K562 (cell line): ENCODE results near the gene TRMT10B. TPM values are rescaled to one million over a fixed set of nuclear protein-coding genes. Genes with fewer than 3 reads are reported as not detected.
A peak's percentile ranks its signal among the peaks of the same experiment; 100 is the strongest.

ENCODE experiments used
- ARID1B ChIP-seq: fragments of 450-650 bp; IDR thresholded peaks from 2 replicates; pipeline ENCODE4 v1.6.1; 2016; ENCODE audit warnings: antibody characterized with exemption, mild to moderate bottlenecking, inconsistent platforms
- ATF4 ChIP-seq: fragments of 450-650 bp; formaldehyde crosslinking; IDR thresholded peaks from 2 replicates; pipeline ENCODE4 v1.4.0; 2022; ENCODE audit warnings: mild to moderate bottlenecking, moderate library complexity
- BDP1 ChIP-seq: IDR thresholded peaks from 3 replicates; pipeline ENCODE4 v1.6.1; 2011; ENCODE audit not compliant: insufficient read length, insufficient read depth
- CHD2 ChIP-seq: IDR thresholded peaks from 2 replicates; pipeline ENCODE4 v1.6.1; 2011; ENCODE audit warnings: low read depth, low read length
- DEAF1 ChIP-seq: fragments of 450-650 bp; formaldehyde crosslinking; IDR thresholded peaks from 2 replicates; pipeline ENCODE4 v1.4.0; 2020; ENCODE audit warnings: mild to moderate bottlenecking, moderate library complexity
- DMBX1 ChIP-seq: fragments of 250-450 bp; sonication (Bioruptor Pico); IDR thresholded peaks from 2 replicates; pipeline ENCODE4 v1.8.0; 2022; ENCODE audit warnings: inconsistent platforms, mild to moderate bottlenecking, moderate library complexity, borderline replicate concordance
- ELF2 ChIP-seq: fragments of 250-450 bp; sonication (Bioruptor Pico); IDR thresholded peaks from 2 replicates; pipeline ENCODE4 v1.5.0; 2021; ENCODE audit warnings: mild to moderate bottlenecking
- GABPB2 ChIP-seq: fragments of 250-450 bp; sonication (Bioruptor Pico); conservative IDR thresholded peaks from 2 replicates; pipeline ENCODE4 v1.5.1; 2021; ENCODE audit warnings: mild to moderate bottlenecking
- MBD2 ChIP-seq: sonication (generic); IDR thresholded peaks from 2 replicates; pipeline ENCODE4 v1.6.1; 2016; ENCODE audit warnings: low read depth, borderline replicate concordance
- MEF2A ChIP-seq: IDR thresholded peaks from 2 replicates; pipeline ENCODE4 v1.6.1; 2011; ENCODE audit warnings: low read depth, mild to moderate bottlenecking, low read length, moderate library complexity; ENCODE audit not compliant: control insufficient read depth
- NCOA4 ChIP-seq: fragments of 450-650 bp; IDR thresholded peaks from 2 replicates; pipeline ENCODE4 v1.6.1; 2018; ENCODE audit warnings: mild to moderate bottlenecking; ENCODE audit not compliant: partially characterized antibody
- NFIX ChIP-seq: fragments of 250-450 bp; sonication (Bioruptor Pico); IDR thresholded peaks from 2 replicates; pipeline ENCODE4 v1.4.0; 2020; ENCODE audit warnings: low read depth, mild to moderate bottlenecking, moderate library complexity
- PHF8 ChIP-seq: fragments of 200-600 bp; sonication (generic); IDR thresholded peaks from 2 replicates; pipeline ENCODE4 v1.6.1; 2012; ENCODE audit warnings: mixed run types, mild to moderate bottlenecking, inconsistent platforms, low read length, moderate library complexity, borderline replicate concordance
- SRF ChIP-seq, 2 experiments: fragments of 250-450, 450-650 bp in 1 of 2; sonication (Bioruptor Pico) in 1 of 2; sonication (generic) in 1 of 2; formaldehyde crosslinking; IDR thresholded peaks; 2 replicates each; pipeline versions ENCODE4 v1.5.0 to v1.5.1; 2020 to 2022; ENCODE audit warnings: mild to moderate bottlenecking in 1 of 2, missing genetic modification reagents in 1 of 2
- ZBTB11 ChIP-seq, 3 experiments: fragments of 200-800 bp in 1 of 3; fragments of 250-450 bp in 1 of 3; fragments of 450-650 bp in 1 of 3; sonication (Bioruptor Pico) in 1 of 3; sonication (Bioruptor generic) in 1 of 3; formaldehyde crosslinking in 1 of 3; IDR thresholded peaks; 2 replicates each; pipeline versions ENCODE4 v1.6.1 to v1.8.0; 2016 to 2022; ENCODE audit warnings: mild to moderate bottlenecking in 2 of 3, missing genetic modification characterization in 2 of 3, missing compliant biosample characterization in 1 of 3, moderate library complexity in 1 of 3
- ZNF586 ChIP-seq: fragments of 450-650 bp; formaldehyde crosslinking; conservative IDR thresholded peaks from 2 replicates; pipeline ENCODE4 v1.4.0; 2020; ENCODE audit warnings: mild to moderate bottlenecking, moderate library complexity
- ZNF764 ChIP-seq: fragments of 250-450 bp; sonication (Bioruptor Pico); IDR thresholded peaks from 2 replicates; pipeline ENCODE4 v1.4.0; 2020; ENCODE audit warnings: low read depth, mild to moderate bottlenecking, moderate library complexity
- polyA plus RNA-seq, 8 experiments: library from polyadenylated mRNA; depleted of rRNA in 4 of 8; stranded (reverse) in 5 of 8; unstranded in 3 of 8; fragments of >200 nt; fragmentation: Nextera tagmentation in 2 of 8; fragmentation: Illumina TruSeq in 1 of 8; extraction: Ambion mirVana in 2 of 8; extraction: Trizol in 1 of 8; gene quantifications; 2 replicates each; pipeline versions ENCODE4 v1.2.1 to v1.2.3, GENCODE V29; 2011 to 2014; ENCODE audit warnings: inconsistent platforms in 1 of 8, missing spikeins in 1 of 8
- total RNA-seq, 7 experiments: library from RNA; depleted of rRNA in 6 of 7; stranded (reverse); fragments of >200 nt in 6 of 7; fragmentation: Illumina TruSeq in 2 of 7; extraction: Trizol in 2 of 7; gene quantifications; 2 replicates each; pipeline versions ENCODE4 v1.2.1 to v1.2.3, GENCODE V29; 2011 to 2021; ENCODE audit warnings: low replicate concordance in 1 of 7
- TF ChIP-seq, protein P1 (sequence below): fragments of 200-800 bp; sonication (Bioruptor generic); IDR thresholded peaks from 2 replicates; pipeline ENCODE4 v1.6.1; 2017; ENCODE audit warnings: missing genetic modification characterization, missing compliant biosample characterization

Gene TRMT10B
- total and polyA plus RNA-seq, 9 of the 15 experiments (the other 6 are each of a cell fraction or from before 2014, with no cell fraction given) = 2.9 to 13.4 (median 7.0) TPM

- TF ChIP-seq ZNF764 (CRISPR knock-in tag) (no peak), NCOA4 (no peak), PHF8 (peak; percentile 99), ZNF586 (CRISPR knock-in tag) (no peak), SRF (CRISPR knock-in tag; IDR thresholded peaks at IDR 0.05) (peak in 1 of 2 experiments; percentile 75; a peak in 1 of 4 replicates), CHD2 (peak; percentile 76), BDP1 (no peak), ARID1B (peak; percentile 52), ZBTB11 (CRISPR knock-in tag; IDR thresholded peaks at IDR 0.05) (peak; percentile 87 to 97 (median 91); a peak in 5 of 6 replicates), GABPB2 (no peak), NFIX (CRISPR knock-in tag) (no peak), ELF2 (CRISPR knock-in tag) (peak; percentile 90), ATF4 (CRISPR knock-in tag) (no peak), DEAF1 (CRISPR knock-in tag) (no peak), DMBX1 (0 out of 2 replicates have a peak, but pooled peaks have one; percentile 12), MBD2 (peak; percentile 82), MEF2A (no peak)
- TF ChIP-seq, protein P1, sequence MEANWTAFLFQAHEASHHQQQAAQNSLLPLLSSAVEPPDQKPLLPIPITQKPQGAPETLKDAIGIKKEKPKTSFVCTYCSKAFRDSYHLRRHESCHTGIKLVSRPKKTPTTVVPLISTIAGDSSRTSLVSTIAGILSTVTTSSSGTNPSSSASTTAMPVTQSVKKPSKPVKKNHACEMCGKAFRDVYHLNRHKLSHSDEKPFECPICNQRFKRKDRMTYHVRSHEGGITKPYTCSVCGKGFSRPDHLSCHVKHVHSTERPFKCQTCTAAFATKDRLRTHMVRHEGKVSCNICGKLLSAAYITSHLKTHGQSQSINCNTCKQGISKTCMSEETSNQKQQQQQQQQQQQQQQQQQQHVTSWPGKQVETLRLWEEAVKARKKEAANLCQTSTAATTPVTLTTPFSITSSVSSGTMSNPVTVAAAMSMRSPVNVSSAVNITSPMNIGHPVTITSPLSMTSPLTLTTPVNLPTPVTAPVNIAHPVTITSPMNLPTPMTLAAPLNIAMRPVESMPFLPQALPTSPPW (CRISPR knock-in tag) = peak; percentile 59
Measured at GRCh38 chr9:37784616-37785483, 31.2 kb downstream of the TRMT10B start, which contains the start of gene EXOSC3 (continued).
